Left ventricle myocardium inferior (tissue), 1 donor: Measurements from ENCODE around the gene FXYD6. TPM values are rescaled to one million over a fixed set of nuclear protein-coding genes. Genes with fewer than 3 reads are reported as not detected.
"Not testable (repeated sequence)": the region's sequence is repeated elsewhere in the genome, so short reads cannot be mapped to it uniquely, and the experiment has no call there.

ENCODE experiments used
- DNase-seq: peaks from one replicate; pipeline ENCODE4 v3.0.0-alpha.2; 2020
- H3K27ac ChIP-seq: fragments of 200-600 bp; replicated peaks from 2 replicates; pipeline ENCODE4 v1.8.0; 2021
- H3K27me3 ChIP-seq: fragments of 200-600 bp; 2 replicates; pipeline ENCODE4 v1.8.0; 2021; ENCODE audit warnings: low read depth
- H3K36me3 ChIP-seq: fragments of 200-600 bp; 2 replicates; pipeline ENCODE4 v1.8.0; 2021
- H3K4me1 ChIP-seq: fragments of 200-600 bp; 2 replicates; pipeline ENCODE4 v1.8.0; 2021
- H3K4me3 ChIP-seq: fragments of 200-600 bp; 2 replicates; pipeline ENCODE4 v1.8.0; 2021; ENCODE audit warnings: mild to moderate bottlenecking, moderate library complexity
- H3K9me3 ChIP-seq: fragments of 200-600 bp; replicated peaks from 2 replicates; pipeline ENCODE4 v1.8.0; 2021
- CTCF ChIP-seq: fragments of 200-600 bp; IDR thresholded peaks from 2 replicates; pipeline ENCODE4 v1.8.0; 2021; ENCODE audit warnings: antibody characterized with exemption, mild to moderate bottlenecking, borderline replicate concordance
- intact Hi-C: fragments of 100-400 bp; cut with micrococcal nuclease; formaldehyde crosslinking; loops from one replicate; pipeline ENCODE4 v1.11.0; 2022
- total RNA-seq: library from RNA; stranded (reverse); fragmentation: NEBNext Ultra II Directional; extraction: Animal tissue kit (Norgen Biotek cat#: 25700); gene quantifications from one replicate; pipeline ENCODE4 v1.2.1, GENCODE V29; 2021
- donor health status: DM: no; HTN: yes; CAD: no; lungs with severe emphysema.

Gene FXYD6
- total RNA-seq, 1 donor from 2014 or later: 30.2 TPM

- no peaks in the 10 kb centered on the region for H3K9me3 ChIP-seq
- DNase-seq: no peak
- peak overlapping the region; percentile 92 for H3K27ac ChIP-seq
- H3K4me1 ChIP-seq: peaks cover 79% of the 10 kb centered on the region
- no peak for TF ChIP-seq CTCF
- no peaks in the 10 kb centered on the region for H3K36me3 ChIP-seq
- no peak overlapping the region for H3K4me3 ChIP-seq
- peaks cover 18% of the 10 kb centered on the region for H3K27me3 ChIP-seq
- intact Hi-C loops: no loop called here
Observed at GRCh38 chr11:117868088-117868487, 8.4 kb downstream of the FXYD6 start.

- TF ChIP-seq CTCF: no peak
- no peak for DNase-seq
- peaks cover 79% of the 10 kb centered on the region for H3K4me1 ChIP-seq
- no peaks in the 10 kb centered on the region for H3K9me3 ChIP-seq
- no peak overlapping the region for H3K4me3 ChIP-seq
- peak overlapping the region; percentile 2 for H3K27ac ChIP-seq
- peaks cover 2% of the 10 kb centered on the region for H3K27me3 ChIP-seq
- H3K36me3 ChIP-seq: no peaks in the 10 kb centered on the region
- intact Hi-C loops: no loop called here
Observed at GRCh38 chr11:117866526-117866925, 9.9 kb downstream of the FXYD6 start.

- H3K9me3 ChIP-seq, DNase-seq, H3K36me3 ChIP-seq, H3K27ac ChIP-seq, intact Hi-C loops, H3K27me3 ChIP-seq, H3K4me3 ChIP-seq: not testable (repeated sequence)
- peaks cover 79% of the 10 kb centered on the region for H3K4me1 ChIP-seq
Observed at GRCh38 chr11:117865546-117865945, 10.9 kb downstream of the FXYD6 start.

- DNase-seq: no peak
- peak overlapping the region; percentile 89 for H3K27ac ChIP-seq
Observed at GRCh38 chr11:117863383-117863782, 13.1 kb downstream of the FXYD6 start.

GRCh38 chr11:117862753-117863152 is 13.7 kb downstream of the FXYD6 start:
- Histone ChIP-seq H3K36me3 (no peaks in the 10 kb centered on the region), H3K9me3 (no peaks in the 10 kb centered on the region), H3K4me1 (peaks cover 78% of the 10 kb centered on the region), H3K27ac (peak overlapping the region; percentile 89), H3K4me3 (peak overlapping the region; percentile 41), H3K27me3 (no peaks in the 10 kb centered on the region)
- no peak for DNase-seq
- no peak for TF ChIP-seq CTCF
- intact Hi-C loops: no loop called here

More at GRCh38 chr11:117863383-117863782, 13.1 kb downstream of the FXYD6 start:
- no peaks in the 10 kb centered on the region for H3K9me3 ChIP-seq
- H3K27me3 ChIP-seq: no peaks in the 10 kb centered on the region
- no peaks in the 10 kb centered on the region for H3K36me3 ChIP-seq
- no peak overlapping the region for H3K4me3 ChIP-seq
- intact Hi-C loops: no loop called here
- no peak for TF ChIP-seq CTCF
- H3K4me1 ChIP-seq: peaks cover 77% of the 10 kb centered on the region

- H3K27ac ChIP-seq: peak overlapping the region; percentile 89
- no peaks in the 10 kb centered on the region for H3K9me3 ChIP-seq
- peak overlapping the region; percentile 41 for H3K4me3 ChIP-seq
- no peaks in the 10 kb centered on the region for H3K27me3 ChIP-seq
- TF ChIP-seq CTCF: no peak
- no peaks in the 10 kb centered on the region for H3K36me3 ChIP-seq
- intact Hi-C loops: no loop called here
- peaks cover 79% of the 10 kb centered on the region for H3K4me1 ChIP-seq
- DNase-seq: no peak
Observed at GRCh38 chr11:117862019-117862725, 14.3 kb downstream of the FXYD6 start.
